Measurements from ENCODE around the gene NT5DC4.

DNA sequence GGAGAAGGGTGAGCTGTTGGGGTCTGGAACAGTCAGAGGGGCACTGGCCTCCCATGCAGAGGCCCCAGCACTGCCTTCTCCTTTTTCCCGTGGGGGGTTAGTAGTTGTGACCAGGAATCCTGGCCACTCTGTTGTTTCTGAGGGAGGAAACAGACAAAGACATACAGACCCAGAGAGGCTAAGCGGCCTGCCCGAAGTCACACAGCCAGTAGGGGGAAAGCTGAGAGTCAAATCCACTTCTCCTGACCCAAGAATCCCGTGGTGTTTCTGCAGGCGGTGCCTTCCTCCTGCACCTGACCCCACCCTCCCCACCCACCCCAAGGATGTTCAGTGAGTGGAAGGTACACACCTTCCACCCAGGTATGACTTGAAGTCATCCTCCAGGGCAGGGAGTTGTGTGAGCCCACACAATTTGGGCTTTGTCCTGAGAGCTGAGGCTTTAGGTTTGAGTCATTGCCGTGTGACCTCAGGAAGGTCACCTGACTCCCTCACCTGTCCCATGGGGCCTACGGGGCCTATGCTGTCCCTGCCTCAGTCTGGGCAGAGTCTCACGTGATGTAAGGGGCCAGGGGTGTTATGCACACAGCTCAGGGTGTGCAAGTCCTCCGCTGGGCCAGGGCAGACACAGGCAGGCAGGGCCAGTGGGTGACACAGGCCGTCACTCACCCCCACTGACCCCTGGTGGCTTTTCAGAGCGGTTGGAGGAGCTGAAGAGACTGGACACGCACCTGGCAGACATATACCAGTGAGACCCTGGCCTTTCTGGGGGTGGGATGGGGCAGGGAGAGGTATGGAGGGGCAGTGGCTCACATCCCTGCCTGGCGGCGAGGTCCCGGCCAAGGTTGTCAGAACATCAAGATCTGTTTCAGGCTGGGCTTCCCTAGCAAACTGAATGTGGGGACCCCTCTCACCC, 5.0 kb downstream of the NT5DC4 start:
- TF ChIP-seq, protein P1, sequence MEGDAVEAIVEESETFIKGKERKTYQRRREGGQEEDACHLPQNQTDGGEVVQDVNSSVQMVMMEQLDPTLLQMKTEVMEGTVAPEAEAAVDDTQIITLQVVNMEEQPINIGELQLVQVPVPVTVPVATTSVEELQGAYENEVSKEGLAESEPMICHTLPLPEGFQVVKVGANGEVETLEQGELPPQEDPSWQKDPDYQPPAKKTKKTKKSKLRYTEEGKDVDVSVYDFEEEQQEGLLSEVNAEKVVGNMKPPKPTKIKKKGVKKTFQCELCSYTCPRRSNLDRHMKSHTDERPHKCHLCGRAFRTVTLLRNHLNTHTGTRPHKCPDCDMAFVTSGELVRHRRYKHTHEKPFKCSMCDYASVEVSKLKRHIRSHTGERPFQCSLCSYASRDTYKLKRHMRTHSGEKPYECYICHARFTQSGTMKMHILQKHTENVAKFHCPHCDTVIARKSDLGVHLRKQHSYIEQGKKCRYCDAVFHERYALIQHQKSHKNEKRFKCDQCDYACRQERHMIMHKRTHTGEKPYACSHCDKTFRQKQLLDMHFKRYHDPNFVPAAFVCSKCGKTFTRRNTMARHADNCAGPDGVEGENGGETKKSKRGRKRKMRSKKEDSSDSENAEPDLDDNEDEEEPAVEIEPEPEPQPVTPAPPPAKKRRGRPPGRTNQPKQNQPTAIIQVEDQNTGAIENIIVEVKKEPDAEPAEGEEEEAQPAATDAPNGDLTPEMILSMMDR (IDR thresholded peaks at IDR 0.05): no peak
- TF ChIP-seq POLR2A (IDR thresholded peaks at IDR 0.05): no peak

All from testis (tissue), 2 donors.